Measurements from ENCODE around the gene PYGM. TPM values are rescaled to one million over a fixed set of nuclear protein-coding genes. Genes with fewer than 3 reads are reported as not detected.

PYGM gene
- total and polyA plus RNA-seq, 2 experiments from 2014 or later, result 1.5 to 3.9 TPM

DNA sequence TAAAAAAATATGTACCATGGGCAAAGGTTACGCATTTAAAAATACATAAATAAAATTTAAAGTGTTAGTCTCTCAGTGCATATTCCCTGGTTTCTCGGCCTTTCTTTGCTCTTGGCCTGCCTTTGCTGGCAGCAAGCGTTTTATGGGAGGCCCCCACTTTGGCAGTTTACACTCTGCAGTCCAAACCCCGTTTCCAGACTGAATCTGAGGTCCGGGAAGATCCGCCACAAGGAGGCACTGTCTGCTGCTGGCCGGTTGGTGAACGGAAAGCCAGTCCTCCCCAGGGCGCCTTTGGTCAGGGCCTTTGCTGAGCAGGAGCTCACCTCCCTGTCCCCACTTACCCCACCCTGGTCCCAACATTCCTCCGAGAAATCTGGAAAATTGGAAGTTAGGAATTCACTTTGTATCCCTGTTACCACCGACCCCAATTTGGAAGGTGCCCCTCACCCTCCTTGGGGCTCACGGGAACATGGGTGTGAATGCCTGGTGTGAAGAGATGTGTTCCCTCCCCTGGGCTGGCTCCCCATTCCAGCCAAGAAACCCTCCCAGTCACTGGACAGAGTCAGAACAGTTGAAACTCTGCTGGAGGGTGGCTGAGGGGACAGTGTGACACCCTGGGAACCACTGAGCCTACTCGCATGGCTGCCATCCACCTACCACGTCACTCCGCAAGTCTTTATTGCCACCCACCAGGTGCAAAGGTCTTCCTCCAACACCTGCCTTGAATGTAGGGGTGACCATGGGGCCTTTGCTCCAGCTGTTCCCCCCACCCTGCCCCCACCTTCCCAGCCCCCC, 27.9 kb upstream of the PYGM start:
- Mint-ChIP-seq H3K27me3 (ENCODE audit: insufficient read depth, low read depth, poor library complexity) (peaks cover 7% of the 10 kb centered on the region), H3K36me3 (ENCODE audit: low read depth) (no peaks in the 10 kb centered on the region), H3K4me1 (no peaks in the 10 kb centered on the region; the same call in 2 of the 3 replicates), H3K9me3 (no peaks in the 10 kb centered on the region), H3K27ac (no peak overlapping the region), H3K4me3 (no peak overlapping the region)
- Histone ChIP-seq H3K27ac (ENCODE audit: low read depth) (no peak overlapping the region), H3K27me3 (ENCODE audit: insufficient read depth) (no peaks in the 10 kb centered on the region), H3F3A (replicated peaks; ENCODE audit: low read depth) (0 out of 2 replicates have a peak, but pooled peaks cover 2% of the 10 kb centered on the region), H3K4me1 (ENCODE audit: insufficient read depth) (no peaks in the 10 kb centered on the region), H2AFZ (no peak overlapping the region), H3K4me2 (no peak overlapping the region), H3K79me2 (replicated peaks; ENCODE audit: insufficient read depth) (no peaks in the 10 kb centered on the region), H3K36me3 (ENCODE audit: insufficient read depth) (no peaks in the 10 kb centered on the region), H3K9me2 (ENCODE audit: insufficient read depth) (no peaks in the 10 kb centered on the region), H3K4me3 (no peak overlapping the region), H4K20me1 (replicated peaks; ENCODE audit: insufficient read depth) (no peaks in the 10 kb centered on the region)
- peak; percentile 90 for DNase-seq (ENCODE audit: low spot score)
- TF ChIP-seq, protein P1, sequence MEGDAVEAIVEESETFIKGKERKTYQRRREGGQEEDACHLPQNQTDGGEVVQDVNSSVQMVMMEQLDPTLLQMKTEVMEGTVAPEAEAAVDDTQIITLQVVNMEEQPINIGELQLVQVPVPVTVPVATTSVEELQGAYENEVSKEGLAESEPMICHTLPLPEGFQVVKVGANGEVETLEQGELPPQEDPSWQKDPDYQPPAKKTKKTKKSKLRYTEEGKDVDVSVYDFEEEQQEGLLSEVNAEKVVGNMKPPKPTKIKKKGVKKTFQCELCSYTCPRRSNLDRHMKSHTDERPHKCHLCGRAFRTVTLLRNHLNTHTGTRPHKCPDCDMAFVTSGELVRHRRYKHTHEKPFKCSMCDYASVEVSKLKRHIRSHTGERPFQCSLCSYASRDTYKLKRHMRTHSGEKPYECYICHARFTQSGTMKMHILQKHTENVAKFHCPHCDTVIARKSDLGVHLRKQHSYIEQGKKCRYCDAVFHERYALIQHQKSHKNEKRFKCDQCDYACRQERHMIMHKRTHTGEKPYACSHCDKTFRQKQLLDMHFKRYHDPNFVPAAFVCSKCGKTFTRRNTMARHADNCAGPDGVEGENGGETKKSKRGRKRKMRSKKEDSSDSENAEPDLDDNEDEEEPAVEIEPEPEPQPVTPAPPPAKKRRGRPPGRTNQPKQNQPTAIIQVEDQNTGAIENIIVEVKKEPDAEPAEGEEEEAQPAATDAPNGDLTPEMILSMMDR (conservative IDR thresholded peaks at IDR 0.05; ENCODE audit: low read depth in 2 of 2), result peak; percentile 82 to 88
- TF ChIP-seq, protein P2, sequence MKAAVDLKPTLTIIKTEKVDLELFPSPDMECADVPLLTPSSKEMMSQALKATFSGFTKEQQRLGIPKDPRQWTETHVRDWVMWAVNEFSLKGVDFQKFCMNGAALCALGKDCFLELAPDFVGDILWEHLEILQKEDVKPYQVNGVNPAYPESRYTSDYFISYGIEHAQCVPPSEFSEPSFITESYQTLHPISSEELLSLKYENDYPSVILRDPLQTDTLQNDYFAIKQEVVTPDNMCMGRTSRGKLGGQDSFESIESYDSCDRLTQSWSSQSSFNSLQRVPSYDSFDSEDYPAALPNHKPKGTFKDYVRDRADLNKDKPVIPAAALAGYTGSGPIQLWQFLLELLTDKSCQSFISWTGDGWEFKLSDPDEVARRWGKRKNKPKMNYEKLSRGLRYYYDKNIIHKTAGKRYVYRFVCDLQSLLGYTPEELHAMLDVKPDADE (IDR thresholded peaks at IDR 0.05), result no peak
- ATAC-seq, result peak; percentile 96

DNA sequence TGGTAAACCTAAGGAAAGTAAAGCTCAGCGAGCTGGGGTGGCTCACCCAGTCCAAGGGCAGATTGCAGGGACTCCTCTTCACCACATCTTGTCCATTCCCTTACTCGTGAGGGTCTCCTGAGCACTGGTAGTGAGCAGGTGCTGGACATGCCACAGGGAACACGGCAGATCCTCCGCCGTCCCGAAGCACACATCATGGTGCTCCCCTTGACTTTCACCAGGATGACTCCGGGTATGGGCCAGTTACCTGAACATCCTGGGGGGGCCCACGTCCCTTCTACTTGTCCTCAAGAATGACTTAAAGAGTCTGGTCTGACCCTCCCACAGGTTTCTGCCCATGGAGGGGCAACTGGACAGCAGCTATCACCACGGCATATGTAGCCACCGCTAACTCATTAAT, 26.5 kb upstream of the PYGM start:
- DNase-seq (ENCODE audit: low spot score), result no peak
- Histone ChIP-seq H3K4me3 (no peak overlapping the region), H3K4me1 (ENCODE audit: insufficient read depth) (0 out of 2 replicates have a peak, but pooled peaks cover 2% of the 10 kb centered on the region), H3F3A (replicated peaks; ENCODE audit: low read depth) (no peaks in the 10 kb centered on the region), H4K20me1 (replicated peaks; ENCODE audit: insufficient read depth) (no peaks in the 10 kb centered on the region), H2AFZ (no peak overlapping the region), H3K4me2 (no peak overlapping the region), H3K27ac (ENCODE audit: low read depth) (no peak overlapping the region), H3K27me3 (ENCODE audit: insufficient read depth) (no peaks in the 10 kb centered on the region), H3K36me3 (ENCODE audit: insufficient read depth) (no peaks in the 10 kb centered on the region), H3K79me2 (replicated peaks; ENCODE audit: insufficient read depth) (no peaks in the 10 kb centered on the region), H3K9me2 (ENCODE audit: insufficient read depth) (no peaks in the 10 kb centered on the region)
- H3K4me3 Mint-ChIP-seq, result no peak overlapping the region
- ATAC-seq, result no peak
- no peak overlapping the region for H3K27ac Mint-ChIP-seq
- H3K9me3 Mint-ChIP-seq, result no peaks in the 10 kb centered on the region
- H3K36me3 Mint-ChIP-seq (ENCODE audit: low read depth), result no peaks in the 10 kb centered on the region
- peaks cover 4% of the 10 kb centered on the region; the same call in 2 of the 3 replicates for H3K4me1 Mint-ChIP-seq
- H3K27me3 Mint-ChIP-seq (ENCODE audit: insufficient read depth, low read depth, poor library complexity), result peaks cover 7% of the 10 kb centered on the region
- TF ChIP-seq JUNB (IDR thresholded peaks at IDR 0.05; ENCODE audit: unreplicated experiment) (no peak), EZH2phosphoT487 (IDR thresholded peaks at IDR 0.05; ENCODE audit: unreplicated experiment) (no peak), STAT1 (IDR thresholded peaks at IDR 0.05; ENCODE audit: unreplicated experiment) (no peak), ZNF331 (CRISPR knock-in tag; IDR thresholded peaks at IDR 0.05; ENCODE audit: low read depth) (no peak), EZH2 (IDR thresholded peaks at IDR 0.05; ENCODE audit: low read depth, unreplicated experiment) (no peak)
- TF ChIP-seq, protein P1 (conservative IDR thresholded peaks at IDR 0.05; ENCODE audit: low read depth in 2 of 2), result no peak
- TF ChIP-seq, protein P3, sequence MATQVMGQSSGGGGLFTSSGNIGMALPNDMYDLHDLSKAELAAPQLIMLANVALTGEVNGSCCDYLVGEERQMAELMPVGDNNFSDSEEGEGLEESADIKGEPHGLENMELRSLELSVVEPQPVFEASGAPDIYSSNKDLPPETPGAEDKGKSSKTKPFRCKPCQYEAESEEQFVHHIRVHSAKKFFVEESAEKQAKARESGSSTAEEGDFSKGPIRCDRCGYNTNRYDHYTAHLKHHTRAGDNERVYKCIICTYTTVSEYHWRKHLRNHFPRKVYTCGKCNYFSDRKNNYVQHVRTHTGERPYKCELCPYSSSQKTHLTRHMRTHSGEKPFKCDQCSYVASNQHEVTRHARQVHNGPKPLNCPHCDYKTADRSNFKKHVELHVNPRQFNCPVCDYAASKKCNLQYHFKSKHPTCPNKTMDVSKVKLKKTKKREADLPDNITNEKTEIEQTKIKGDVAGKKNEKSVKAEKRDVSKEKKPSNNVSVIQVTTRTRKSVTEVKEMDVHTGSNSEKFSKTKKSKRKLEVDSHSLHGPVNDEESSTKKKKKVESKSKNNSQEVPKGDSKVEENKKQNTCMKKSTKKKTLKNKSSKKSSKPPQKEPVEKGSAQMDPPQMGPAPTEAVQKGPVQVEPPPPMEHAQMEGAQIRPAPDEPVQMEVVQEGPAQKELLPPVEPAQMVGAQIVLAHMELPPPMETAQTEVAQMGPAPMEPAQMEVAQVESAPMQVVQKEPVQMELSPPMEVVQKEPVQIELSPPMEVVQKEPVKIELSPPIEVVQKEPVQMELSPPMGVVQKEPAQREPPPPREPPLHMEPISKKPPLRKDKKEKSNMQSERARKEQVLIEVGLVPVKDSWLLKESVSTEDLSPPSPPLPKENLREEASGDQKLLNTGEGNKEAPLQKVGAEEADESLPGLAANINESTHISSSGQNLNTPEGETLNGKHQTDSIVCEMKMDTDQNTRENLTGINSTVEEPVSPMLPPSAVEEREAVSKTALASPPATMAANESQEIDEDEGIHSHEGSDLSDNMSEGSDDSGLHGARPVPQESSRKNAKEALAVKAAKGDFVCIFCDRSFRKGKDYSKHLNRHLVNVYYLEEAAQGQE (IDR thresholded peaks at IDR 0.05; ENCODE audit: unreplicated experiment), result no peak
- TF ChIP-seq, protein P2 (IDR thresholded peaks at IDR 0.05), result no peak

Data from GM23338 (cell line).